ENCODE results near the gene MAP3K13. TPM values are rescaled to one million over a fixed set of nuclear protein-coding genes. Genes with fewer than 3 reads are reported as not detected.
A peak's percentile ranks its signal among the peaks of the same experiment; 100 is the strongest.

The MAP3K13 gene
- total RNA-seq, 2 donors from 2014 or later = 16.9 to 29.3 TPM

- Mint-ChIP-seq H3K27me3 (ENCODE audit: low read depth) (peaks cover 20% of the 10 kb centered on the region), H3K4me1 (ENCODE audit: low read depth) (no peaks in the 10 kb centered on the region), H3K4me3 (no peak overlapping the region), H3K27ac (no peak overlapping the region), H3K36me3 (ENCODE audit: insufficient read depth in 2 of 2) (no peaks in the 10 kb centered on the region), H3K9me3 (no peaks in the 10 kb centered on the region)
- DNase-seq (no peak), ATAC-seq (replicated peaks in 1 of 2) (no peak)
Observed at GRCh38 chr3:185527364-185527763, 164.4 kb downstream of the MAP3K13 start.

- Mint-ChIP-seq H3K9me3 (no peaks in the 10 kb centered on the region), H3K27ac (no peak overlapping the region), H3K36me3 (ENCODE audit: insufficient read depth in 2 of 2) (no peaks in the 10 kb centered on the region), H3K4me1 (ENCODE audit: low read depth) (no peaks in the 10 kb centered on the region), H3K27me3 (ENCODE audit: low read depth) (peaks cover 20% of the 10 kb centered on the region), H3K4me3 (no peak overlapping the region)
- no peak for ATAC-seq (replicated peaks in 1 of 2)
- no peak for DNase-seq
Observed at GRCh38 chr3:185528532-185528931, 165.6 kb downstream of the MAP3K13 start.

GRCh38 chr3:185530856-185531255 is 167.9 kb downstream of the MAP3K13 start:
- Mint-ChIP-seq H3K27ac (no peak overlapping the region), H3K36me3 (ENCODE audit: insufficient read depth in 2 of 2) (no peaks in the 10 kb centered on the region), H3K9me3 (no peaks in the 10 kb centered on the region), H3K4me3 (no peak overlapping the region), H3K4me1 (ENCODE audit: low read depth) (no peaks in the 10 kb centered on the region), H3K27me3 (ENCODE audit: low read depth) (peaks cover 8% of the 10 kb centered on the region)
- DNase-seq (no peak), ATAC-seq (replicated peaks in 1 of 2) (no peak)

GRCh38 chr3:185532901-185533300 is 170.0 kb downstream of the MAP3K13 start:
- H3K27ac Mint-ChIP-seq = no peak overlapping the region
- ATAC-seq (replicated peaks in 1 of 2) (no peak), DNase-seq (no peak)
- H3K4me1 Mint-ChIP-seq (ENCODE audit: low read depth) = peaks cover 11% of the 10 kb centered on the region
- no peaks in the 10 kb centered on the region for H3K27me3 Mint-ChIP-seq (ENCODE audit: low read depth)
- H3K9me3 Mint-ChIP-seq = no peaks in the 10 kb centered on the region
- H3K4me3 Mint-ChIP-seq = no peak overlapping the region
- no peaks in the 10 kb centered on the region for H3K36me3 Mint-ChIP-seq (ENCODE audit: insufficient read depth in 2 of 2)

- H3K4me1 Mint-ChIP-seq (ENCODE audit: low read depth) = peaks cover 14% of the 10 kb centered on the region
- ATAC-seq (replicated peaks in 1 of 2) = no peak
- H3K27me3 Mint-ChIP-seq (ENCODE audit: low read depth) = no peaks in the 10 kb centered on the region
Observed at GRCh38 chr3:185534511-185534910, 171.6 kb downstream of the MAP3K13 start.

GRCh38 chr3:185537369-185537970 is 174.5 kb downstream of the MAP3K13 start:
- Mint-ChIP-seq H3K36me3 (ENCODE audit: insufficient read depth in 2 of 2) (no peaks in the 10 kb centered on the region), H3K9me3 (no peaks in the 10 kb centered on the region), H3K4me3 (peak overlapping the region; percentile 52 to 69), H3K27me3 (ENCODE audit: low read depth) (no peaks in the 10 kb centered on the region), H3K27ac (peak overlapping the region; percentile 38), H3K4me1 (ENCODE audit: low read depth) (peaks cover 14% of the 10 kb centered on the region)
- DNase-seq (peak; percentile 47 to 53), ATAC-seq (replicated peaks in 1 of 2) (peak; percentile 96 to 98)

More at GRCh38 chr3:185534511-185534910, 171.6 kb downstream of the MAP3K13 start:
- no peak overlapping the region for H3K4me3 Mint-ChIP-seq
- H3K9me3 Mint-ChIP-seq = no peaks in the 10 kb centered on the region
- no peaks in the 10 kb centered on the region for H3K36me3 Mint-ChIP-seq (ENCODE audit: insufficient read depth in 2 of 2)
- DNase-seq = no peak
- no peak overlapping the region for H3K27ac Mint-ChIP-seq

Other genes starting within 250 kb of the MAP3K13 start
- under 1 TPM in 1 of 2 donors, not detected in 1; 0.05 TPM for gene C3orf70, start 210.1 kb upstream of the MAP3K13 start, total RNA-seq
- 1 to 10 TPM; 5.3 to 6.9 TPM for gene EHHADH, start 109.1 kb upstream of the MAP3K13 start, total RNA-seq
- gene TMEM41A, start 135.9 kb downstream of the MAP3K13 start, total RNA-seq = 10 to 100 TPM; 19.8 to 22.7 TPM
- under 1 TPM in 1 of 2 donors, not detected in 1; 0.19 TPM for gene LIPH, start 189.5 kb downstream of the MAP3K13 start, total RNA-seq
- 10 to 100 TPM; 35.4 to 38.1 TPM for gene SENP2, start 223.2 kb downstream of the MAP3K13 start, total RNA-seq